Measurements from ENCODE around the gene NAA15.
"Not testable (repeated sequence)": the region's sequence is repeated elsewhere in the genome, so short reads cannot be mapped to it uniquely, and the experiment has no call there.

GRCh38 chr4:139464512-139464911 lies 163.2 kb downstream of the NAA15 start:
- TF ChIP-seq CTCF (IDR thresholded peaks at IDR 0.05); POLR2AphosphoS5 (IDR thresholded peaks at IDR 0.05; ENCODE audit: low read depth, low read length): not testable (repeated sequence)

All from Panc1 (cell line).